MM.1S (cell line): ENCODE results near the gene ZNF326.

Experiments used
- DNase-seq: peaks from one replicate; pipeline ENCODE4 v3.0.0-alpha.2; 2015
- H2AFZ ChIP-seq: fragments of 300-600 bp; sonication (generic); 2 replicates; pipeline ENCODE4 v1.6.0; 2016; ENCODE audit warnings: antibody characterized with exemption, low read length
- H3F3A ChIP-seq: fragments of 300-600 bp; sonication (generic); 2 replicates; pipeline ENCODE4 v1.6.1; 2016; ENCODE audit warnings: mild to moderate bottlenecking, antibody characterized with exemption, low read length, moderate library complexity, mixed read lengths; ENCODE audit not compliant: insufficient read depth
- H3K27ac ChIP-seq: fragments of 300-600 bp; sonication (generic); 2 replicates; pipeline ENCODE4 v1.5.1; 2016; ENCODE audit warnings: mild to moderate bottlenecking, low read length
- H3K27me3 ChIP-seq: fragments of 300-600 bp; sonication (generic); replicated peaks from 2 replicates; pipeline ENCODE4 v1.6.0; 2016; ENCODE audit warnings: low read length; ENCODE audit not compliant: insufficient read depth
- H3K36me3 ChIP-seq: fragments of 300-600 bp; sonication (generic); replicated peaks from 2 replicates; pipeline ENCODE4 v1.6.1; 2016; ENCODE audit warnings: mild to moderate bottlenecking, low read length, mixed read lengths; ENCODE audit not compliant: insufficient read depth
- H3K4me1 ChIP-seq: fragments of 300-600 bp; sonication (generic); 2 replicates; pipeline ENCODE4 v1.6.1; 2016; ENCODE audit warnings: low read length, mixed read lengths
- H3K4me2 ChIP-seq: fragments of 300-600 bp; sonication (generic); 2 replicates; pipeline ENCODE4 v1.6.0; 2016; ENCODE audit warnings: low read depth, low read length
- H3K4me3 ChIP-seq: fragments of 300-600 bp; sonication (generic); 2 replicates; pipeline ENCODE4 v1.5.1; 2016; ENCODE audit warnings: low read length, mixed read lengths
- H3K79me2 ChIP-seq: fragments of 300-600 bp; sonication (generic); 2 replicates; pipeline ENCODE4 v1.6.1; 2016; ENCODE audit warnings: mixed run types, low read length, mixed read lengths
- H3K9ac ChIP-seq: fragments of 300-600 bp; sonication (generic); 2 replicates; pipeline ENCODE4 v1.6.1; 2016; ENCODE audit warnings: low read length, mixed read lengths
- H3K9me2 ChIP-seq: fragments of 300-600 bp; sonication (generic); replicated peaks from 2 replicates; pipeline ENCODE4 v1.6.1; 2016; ENCODE audit warnings: mild to moderate bottlenecking, low read length, mixed read lengths; ENCODE audit not compliant: insufficient read depth
- H3K9me3 ChIP-seq: fragments of 300-600 bp; sonication (generic); replicated peaks from 2 replicates; pipeline ENCODE4 v1.6.1; 2016; ENCODE audit warnings: mild to moderate bottlenecking, low read length, mixed read lengths; ENCODE audit not compliant: insufficient read depth
- H4K20me1 ChIP-seq: fragments of 300-600 bp; sonication (generic); 2 replicates; pipeline ENCODE4 v1.6.1; 2016; ENCODE audit warnings: mild to moderate bottlenecking, low read length, moderate library complexity, mixed read lengths; ENCODE audit not compliant: insufficient read depth
- CTCF ChIP-seq: fragments of 300-600 bp; sonication (generic); IDR thresholded peaks from 2 replicates; pipeline ENCODE4 v1.5.1; 2016; ENCODE audit warnings: antibody characterized with exemption, low read length, mixed read lengths
- EZH2 ChIP-seq: fragments of 300-600 bp; sonication (generic); optimal IDR thresholded peaks from 2 replicates; pipeline ENCODE3; 2017; ENCODE audit warnings: low read depth, mild to moderate bottlenecking, antibody characterized with exemption, low read length, mixed read lengths
- EZH2phosphoT487 ChIP-seq: fragments of 300-600 bp; sonication (generic); IDR thresholded peaks from 2 replicates; pipeline ENCODE4 v1.6.1; 2018; ENCODE audit warnings: antibody characterized with exemption, low read length

ZNF326 gene

DNA sequence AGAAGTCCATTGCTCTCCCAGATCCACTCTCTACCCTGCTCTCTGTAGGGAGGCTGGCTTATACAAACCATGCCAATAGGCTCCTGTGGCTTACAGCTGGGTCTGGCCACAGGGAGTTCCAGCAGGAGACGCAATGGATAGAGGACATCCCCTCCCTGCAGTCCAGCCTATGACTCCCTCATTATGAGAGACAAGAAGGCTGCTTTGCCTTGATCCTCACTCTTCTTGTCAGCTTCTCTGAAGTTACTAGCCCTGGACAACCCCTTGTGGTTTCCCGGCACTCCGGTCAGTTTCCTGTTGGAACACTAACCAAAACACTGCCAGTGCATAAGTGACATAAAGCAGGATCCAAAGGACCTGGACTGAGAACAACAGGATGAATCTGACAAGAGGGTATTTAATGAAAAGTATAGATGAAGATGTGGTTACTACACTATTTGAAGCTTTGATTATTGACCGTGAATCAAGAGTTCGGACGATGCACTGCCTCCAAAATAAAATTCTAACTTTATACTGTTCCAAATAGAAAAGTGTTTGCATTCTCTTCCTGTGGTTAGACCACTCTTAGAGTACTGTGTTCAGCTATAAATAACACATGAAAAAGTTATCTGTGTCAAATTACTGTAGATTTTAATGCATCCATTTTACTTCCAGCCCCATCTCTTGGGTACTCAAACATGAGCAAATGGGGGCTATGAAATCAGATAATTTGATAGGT lies 32.7 kb upstream of the ZNF326 start:
- no peak overlapping the region for H3K4me2 ChIP-seq
- DNase-seq, result no peak

DNA sequence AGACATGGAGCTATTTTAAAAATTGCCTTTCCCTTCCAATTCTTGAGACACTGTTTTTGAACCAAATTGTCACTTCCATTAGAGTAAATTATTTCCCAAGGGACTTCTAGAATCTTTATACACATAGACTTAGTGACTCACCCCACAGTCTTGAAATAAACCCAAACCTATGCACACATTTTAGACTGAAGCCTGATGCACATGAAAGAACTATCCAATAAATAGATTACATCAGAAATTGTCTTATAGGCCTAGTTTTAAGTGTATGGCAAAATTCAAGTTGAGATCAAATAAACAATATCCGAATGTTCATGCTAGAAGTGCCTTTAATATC lies 32.2 kb upstream of the ZNF326 start:
- no peaks in the 10 kb centered on the region for H3K79me2 ChIP-seq
- TF ChIP-seq CTCF, result no peak
- no peak for TF ChIP-seq EZH2phosphoT487
- TF ChIP-seq EZH2, result no peak
- H3K9me2 ChIP-seq, result no peaks in the 10 kb centered on the region
- no peak for DNase-seq
- H3K4me2 ChIP-seq, result no peak overlapping the region
- no peaks in the 10 kb centered on the region for H3F3A ChIP-seq
- H3K9me3 ChIP-seq, result no peaks in the 10 kb centered on the region
- peaks cover 11% of the 10 kb centered on the region for H3K4me1 ChIP-seq
- H2AFZ ChIP-seq, result no peak overlapping the region
- no peak overlapping the region for H3K4me3 ChIP-seq
- H3K27ac ChIP-seq, result no peak overlapping the region
- no peaks in the 10 kb centered on the region for H4K20me1 ChIP-seq
- H3K27me3 ChIP-seq, result no peaks in the 10 kb centered on the region
- H3K36me3 ChIP-seq, result no peaks in the 10 kb centered on the region
- no peak overlapping the region for H3K9ac ChIP-seq

More for the DNA sequence above, 32.7 kb upstream of the ZNF326 start:
- H4K20me1 ChIP-seq, result no peaks in the 10 kb centered on the region
- no peaks in the 10 kb centered on the region for H3K9me2 ChIP-seq
- peaks cover 12% of the 10 kb centered on the region for H3K4me1 ChIP-seq
- no peak overlapping the region for H3K4me3 ChIP-seq
- no peaks in the 10 kb centered on the region for H3K27me3 ChIP-seq
- no peaks in the 10 kb centered on the region for H3K36me3 ChIP-seq
- H3K79me2 ChIP-seq, result no peaks in the 10 kb centered on the region
- H3K27ac ChIP-seq, result no peak overlapping the region
- no peak overlapping the region for H2AFZ ChIP-seq
- no peaks in the 10 kb centered on the region for H3F3A ChIP-seq
- H3K9ac ChIP-seq, result no peak overlapping the region
- H3K9me3 ChIP-seq, result no peaks in the 10 kb centered on the region
- TF ChIP-seq CTCF (no peak), EZH2phosphoT487 (no peak), EZH2 (no peak)

- no peaks in the 10 kb centered on the region for H3K9me3 ChIP-seq
- H3K4me3 ChIP-seq, result no peak overlapping the region
- no peak overlapping the region for H3K27ac ChIP-seq
- H3K4me1 ChIP-seq, result peaks cover 11% of the 10 kb centered on the region
- no peaks in the 10 kb centered on the region for H4K20me1 ChIP-seq
- no peak overlapping the region for H2AFZ ChIP-seq
- no peaks in the 10 kb centered on the region for H3K27me3 ChIP-seq
- H3K79me2 ChIP-seq, result no peaks in the 10 kb centered on the region
- H3K4me2 ChIP-seq, result no peak overlapping the region
- no peaks in the 10 kb centered on the region for H3K9me2 ChIP-seq
- TF ChIP-seq EZH2phosphoT487, result no peak
- TF ChIP-seq CTCF, result no peak
- no peak for TF ChIP-seq EZH2
- H3F3A ChIP-seq, result no peaks in the 10 kb centered on the region
- no peak for DNase-seq
- no peaks in the 10 kb centered on the region for H3K36me3 ChIP-seq
- H3K9ac ChIP-seq, result no peak overlapping the region
Measured at GRCh38 chr1:89965193-89965768, 29.6 kb upstream of the ZNF326 start.
